ENCODE data around the gene HID1. TPM values are rescaled to one million over a fixed set of nuclear protein-coding genes. Genes with fewer than 3 reads are reported as not detected.

Gene HID1, protein sequence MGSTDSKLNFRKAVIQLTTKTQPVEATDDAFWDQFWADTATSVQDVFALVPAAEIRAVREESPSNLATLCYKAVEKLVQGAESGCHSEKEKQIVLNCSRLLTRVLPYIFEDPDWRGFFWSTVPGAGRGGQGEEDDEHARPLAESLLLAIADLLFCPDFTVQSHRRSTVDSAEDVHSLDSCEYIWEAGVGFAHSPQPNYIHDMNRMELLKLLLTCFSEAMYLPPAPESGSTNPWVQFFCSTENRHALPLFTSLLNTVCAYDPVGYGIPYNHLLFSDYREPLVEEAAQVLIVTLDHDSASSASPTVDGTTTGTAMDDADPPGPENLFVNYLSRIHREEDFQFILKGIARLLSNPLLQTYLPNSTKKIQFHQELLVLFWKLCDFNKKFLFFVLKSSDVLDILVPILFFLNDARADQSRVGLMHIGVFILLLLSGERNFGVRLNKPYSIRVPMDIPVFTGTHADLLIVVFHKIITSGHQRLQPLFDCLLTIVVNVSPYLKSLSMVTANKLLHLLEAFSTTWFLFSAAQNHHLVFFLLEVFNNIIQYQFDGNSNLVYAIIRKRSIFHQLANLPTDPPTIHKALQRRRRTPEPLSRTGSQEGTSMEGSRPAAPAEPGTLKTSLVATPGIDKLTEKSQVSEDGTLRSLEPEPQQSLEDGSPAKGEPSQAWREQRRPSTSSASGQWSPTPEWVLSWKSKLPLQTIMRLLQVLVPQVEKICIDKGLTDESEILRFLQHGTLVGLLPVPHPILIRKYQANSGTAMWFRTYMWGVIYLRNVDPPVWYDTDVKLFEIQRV
- 11.8 and 14.6 TPM in 2 replicates for total RNA-seq
- long read RNA-seq, partial matches to known transcripts = 1 of 1 reads
- long read RNA-seq, other reads (novel, unspliced or antisense) = 0 of 1 reads

- no peak for TF ChIP-seq CTCF (conservative IDR thresholded peaks at IDR 0.05)
- peak within 1 kb of the TSS; percentile 85 for H3K4me3 Mint-ChIP-seq
- H3K27me3 Mint-ChIP-seq (ENCODE audit: low read depth) = peaks cover 52% of the 10 kb centered on the region
- H3K27ac Mint-ChIP-seq (ENCODE audit: unreplicated experiment) = no peak within 1 kb of the TSS
- H3K36me3 Mint-ChIP-seq (ENCODE audit: low read depth) = no peaks in the 10 kb centered on the region
- H3K9me3 Mint-ChIP-seq = no peaks in the 10 kb centered on the region
- DNase-seq (ENCODE audit: low read depth, low spot score) = peak; percentile 59
- peaks cover 5% of the 10 kb centered on the region for H3K4me1 Mint-ChIP-seq
Observed at GRCh38 chr17:74972107-74972972, at the start of gene HID1. Gene HID1 (minus strand): TSS chr17:74972759. CDS start chr17:74972656, 103 bp downstream.

- Mint-ChIP-seq H3K27ac (ENCODE audit: unreplicated experiment) (no peak overlapping the region), H3K4me1 (no peaks in the 10 kb centered on the region), H3K36me3 (ENCODE audit: low read depth) (peaks cover 26% of the 10 kb centered on the region), H3K27me3 (ENCODE audit: low read depth) (no peaks in the 10 kb centered on the region), H3K9me3 (no peaks in the 10 kb centered on the region), H3K4me3 (no peak overlapping the region)
- no peak for DNase-seq (ENCODE audit: low read depth, low spot score)
- TF ChIP-seq CTCF (conservative IDR thresholded peaks at IDR 0.05) = no peak
Observed at GRCh38 chr17:75020331-75021110, 48.0 kb upstream of the HID1 start.

- H3K36me3 Mint-ChIP-seq (ENCODE audit: low read depth) = peaks cover 20% of the 10 kb centered on the region
- H3K4me1 Mint-ChIP-seq = peaks cover 2% of the 10 kb centered on the region
- H3K9me3 Mint-ChIP-seq = no peaks in the 10 kb centered on the region
- TF ChIP-seq CTCF (conservative IDR thresholded peaks at IDR 0.05) = no peak
- H3K27ac Mint-ChIP-seq (ENCODE audit: unreplicated experiment) = no peak overlapping the region
- H3K4me3 Mint-ChIP-seq = no peak overlapping the region
- H3K27me3 Mint-ChIP-seq (ENCODE audit: low read depth) = no peaks in the 10 kb centered on the region
- DNase-seq (ENCODE audit: low read depth, low spot score) = no peak
Observed at GRCh38 chr17:75019710-75020109, 47.2 kb upstream of the HID1 start.

DNA sequence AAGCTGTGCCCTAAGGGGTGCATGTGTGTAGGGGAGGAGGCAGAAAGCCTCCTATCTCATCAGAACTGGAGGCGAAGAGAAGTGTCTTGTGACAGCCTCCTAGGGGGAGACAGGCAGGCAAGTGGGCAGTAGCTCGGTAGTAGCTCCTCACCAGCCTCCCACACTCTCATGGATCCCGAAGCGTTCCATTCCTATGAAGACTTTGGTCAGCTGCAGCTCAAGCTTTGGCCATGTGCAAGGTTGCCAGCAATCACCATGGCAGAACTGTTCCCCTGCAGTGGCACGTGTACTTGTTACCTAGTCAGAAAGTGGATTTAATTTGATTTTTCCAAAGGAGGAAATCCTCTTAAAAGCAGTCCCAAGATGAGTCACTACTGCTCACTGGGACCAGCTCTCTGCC is 46.6 kb upstream of the HID1 start:
- peaks cover 15% of the 10 kb centered on the region for H3K36me3 Mint-ChIP-seq (ENCODE audit: low read depth)
- H3K4me1 Mint-ChIP-seq = peaks cover 4% of the 10 kb centered on the region

More for the DNA sequence above, 46.6 kb upstream of the HID1 start:
- no peak for TF ChIP-seq CTCF (conservative IDR thresholded peaks at IDR 0.05)
- Mint-ChIP-seq H3K27me3 (ENCODE audit: low read depth) (no peaks in the 10 kb centered on the region), H3K9me3 (no peaks in the 10 kb centered on the region), H3K4me3 (no peak overlapping the region), H3K27ac (ENCODE audit: unreplicated experiment) (no peak overlapping the region)
- no peak for DNase-seq (ENCODE audit: low read depth, low spot score)
